ENCODE measurements around the gene CEMIP. TPM values are rescaled to one million over a fixed set of nuclear protein-coding genes. Genes with fewer than 3 reads are reported as not detected.
A peak's percentile ranks its signal among the peaks of the same experiment; 100 is the strongest.

The CEMIP gene
- total RNA-seq, 1 donor from 2014 or later, result not detected

DNA sequence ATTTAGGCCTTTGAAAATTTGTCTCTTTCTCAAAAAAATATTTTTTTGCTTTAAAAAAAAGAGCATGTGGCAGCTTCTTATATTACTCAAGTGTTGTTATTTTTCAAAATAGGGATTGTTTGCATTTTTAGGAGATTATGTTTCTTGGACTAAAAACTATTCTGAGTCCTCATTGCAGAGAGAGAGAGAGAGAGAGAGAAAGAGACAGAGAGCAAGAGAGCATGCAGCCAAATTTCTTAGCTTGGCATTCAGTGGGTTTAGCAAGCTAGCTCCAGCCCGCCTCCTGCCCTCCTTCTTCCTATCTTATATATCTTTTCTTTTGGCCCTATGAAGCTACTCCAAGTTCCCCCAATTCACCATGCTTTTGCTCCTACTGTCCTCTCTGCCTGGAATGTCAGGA, 55.7 kb downstream of the CEMIP start:
- Mint-ChIP-seq H3K9me3 (peaks cover 2% of the 10 kb centered on the region), H3K27me3 (ENCODE audit: insufficient read depth, low read depth) (peaks cover 7% of the 10 kb centered on the region), H3K27ac (no peak overlapping the region), H3K36me3 (no peaks in the 10 kb centered on the region), H3K4me3 (no peak overlapping the region), H3K4me1 (peaks cover 11% of the 10 kb centered on the region)
- H3K36me3 ChIP-seq, result no peaks in the 10 kb centered on the region
- H4K20me1 ChIP-seq (ENCODE audit: low read depth), result no peaks in the 10 kb centered on the region
- no peak overlapping the region for H3K4me2 ChIP-seq
- no peaks in the 10 kb centered on the region for H3F3A ChIP-seq (ENCODE audit: low read depth)
- H3K27me3 ChIP-seq, result no peaks in the 10 kb centered on the region
- H3K9ac ChIP-seq, result no peak overlapping the region
- H3K9me3 ChIP-seq (ENCODE audit: low read depth), result no peaks in the 10 kb centered on the region
- H3K79me2 ChIP-seq (ENCODE audit: low read depth), result no peaks in the 10 kb centered on the region
- H2AFZ ChIP-seq (replicated peaks), result no peak overlapping the region
- TF ChIP-seq, protein P1, sequence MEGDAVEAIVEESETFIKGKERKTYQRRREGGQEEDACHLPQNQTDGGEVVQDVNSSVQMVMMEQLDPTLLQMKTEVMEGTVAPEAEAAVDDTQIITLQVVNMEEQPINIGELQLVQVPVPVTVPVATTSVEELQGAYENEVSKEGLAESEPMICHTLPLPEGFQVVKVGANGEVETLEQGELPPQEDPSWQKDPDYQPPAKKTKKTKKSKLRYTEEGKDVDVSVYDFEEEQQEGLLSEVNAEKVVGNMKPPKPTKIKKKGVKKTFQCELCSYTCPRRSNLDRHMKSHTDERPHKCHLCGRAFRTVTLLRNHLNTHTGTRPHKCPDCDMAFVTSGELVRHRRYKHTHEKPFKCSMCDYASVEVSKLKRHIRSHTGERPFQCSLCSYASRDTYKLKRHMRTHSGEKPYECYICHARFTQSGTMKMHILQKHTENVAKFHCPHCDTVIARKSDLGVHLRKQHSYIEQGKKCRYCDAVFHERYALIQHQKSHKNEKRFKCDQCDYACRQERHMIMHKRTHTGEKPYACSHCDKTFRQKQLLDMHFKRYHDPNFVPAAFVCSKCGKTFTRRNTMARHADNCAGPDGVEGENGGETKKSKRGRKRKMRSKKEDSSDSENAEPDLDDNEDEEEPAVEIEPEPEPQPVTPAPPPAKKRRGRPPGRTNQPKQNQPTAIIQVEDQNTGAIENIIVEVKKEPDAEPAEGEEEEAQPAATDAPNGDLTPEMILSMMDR (IDR thresholded peaks at IDR 0.05), result no peak
- TF ChIP-seq EZH2phosphoT487 (IDR thresholded peaks at IDR 0.05), result no peak
- H3K4me1 ChIP-seq, result peaks cover 3% of the 10 kb centered on the region
- no peak for DNase-seq (ENCODE audit: low spot score)
- no peak overlapping the region for H3K4me3 ChIP-seq
- H3K27ac ChIP-seq, result no peak overlapping the region

DNA sequence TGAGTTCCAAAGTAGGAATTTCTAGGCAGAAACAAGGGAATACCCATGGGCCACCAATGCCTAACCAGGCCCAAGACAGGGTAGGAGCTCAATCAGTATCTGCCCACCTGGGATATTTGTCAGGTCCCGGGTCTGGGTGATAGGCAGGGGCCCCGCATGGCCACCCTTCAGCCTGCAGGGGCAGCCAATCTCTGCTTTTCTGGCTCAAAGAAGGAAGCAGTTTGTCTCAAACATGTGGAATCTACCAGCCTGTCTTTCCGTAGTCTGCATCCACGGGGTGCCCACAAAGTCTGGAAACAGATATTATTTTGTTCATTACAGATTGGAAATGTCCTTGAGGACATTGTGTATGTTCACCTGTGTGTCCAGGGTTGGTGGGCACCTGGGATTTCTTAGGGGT, 56.2 kb downstream of the CEMIP start:
- Histone ChIP-seq H3K27ac (no peak overlapping the region), H3K9me3 (ENCODE audit: low read depth) (no peaks in the 10 kb centered on the region), H4K20me1 (ENCODE audit: low read depth) (no peaks in the 10 kb centered on the region), H3K4me1 (peaks cover 3% of the 10 kb centered on the region), H3F3A (ENCODE audit: low read depth) (no peaks in the 10 kb centered on the region), H2AFZ (replicated peaks) (peak overlapping the region; percentile 55), H3K36me3 (no peaks in the 10 kb centered on the region), H3K79me2 (ENCODE audit: low read depth) (no peaks in the 10 kb centered on the region), H3K4me3 (no peak overlapping the region), H3K27me3 (no peaks in the 10 kb centered on the region), H3K9ac (no peak overlapping the region), H3K4me2 (no peak overlapping the region)
- Mint-ChIP-seq H3K9me3 (peaks cover 2% of the 10 kb centered on the region), H3K36me3 (no peaks in the 10 kb centered on the region), H3K27ac (no peak overlapping the region), H3K27me3 (ENCODE audit: insufficient read depth, low read depth) (peaks cover 7% of the 10 kb centered on the region), H3K4me3 (no peak overlapping the region), H3K4me1 (peaks cover 11% of the 10 kb centered on the region)
- peak; percentile 30 for DNase-seq (ENCODE audit: low spot score)
- no peak for TF ChIP-seq EZH2phosphoT487 (IDR thresholded peaks at IDR 0.05)
- TF ChIP-seq, protein P1 (IDR thresholded peaks at IDR 0.05), result peak; percentile 40
- TF ChIP-seq EZH2 (IDR thresholded peaks at IDR 0.05), result no peak

DNA sequence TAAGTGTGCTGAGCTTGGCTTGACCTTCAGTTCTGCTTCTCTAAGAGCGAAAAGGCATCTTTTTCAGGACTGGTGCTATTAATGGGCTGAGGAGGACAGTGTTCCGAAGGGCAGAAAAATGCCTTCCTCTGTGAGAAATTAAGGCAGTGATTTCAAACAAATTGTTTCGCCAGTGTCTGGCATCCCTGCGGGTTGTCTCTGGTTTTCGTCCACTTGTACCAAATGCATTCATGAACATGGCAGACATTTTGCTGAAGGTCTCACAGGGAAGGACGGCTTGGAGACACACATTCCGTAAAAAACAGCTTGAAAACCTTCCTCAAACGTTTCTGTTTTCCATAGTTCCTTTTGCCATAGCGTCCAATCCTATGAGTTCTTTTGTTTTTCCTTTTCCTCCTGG, 57.1 kb downstream of the CEMIP start:
- no peak overlapping the region for H2AFZ ChIP-seq (replicated peaks)

More for the DNA sequence above, 57.1 kb downstream of the CEMIP start:
- TF ChIP-seq, protein P1 (IDR thresholded peaks at IDR 0.05), result no peak
- TF ChIP-seq EZH2 (IDR thresholded peaks at IDR 0.05) (no peak), EZH2phosphoT487 (IDR thresholded peaks at IDR 0.05) (no peak)
- H3K9me3 Mint-ChIP-seq, result peaks cover 2% of the 10 kb centered on the region
- H3K9ac ChIP-seq, result no peak overlapping the region
- no peaks in the 10 kb centered on the region for H4K20me1 ChIP-seq (ENCODE audit: low read depth)
- DNase-seq (ENCODE audit: low spot score), result no peak
- H3K4me1 Mint-ChIP-seq, result peaks cover 11% of the 10 kb centered on the region
- no peak overlapping the region for H3K4me3 ChIP-seq
- H3K27me3 ChIP-seq, result no peaks in the 10 kb centered on the region
- H3K9me3 ChIP-seq (ENCODE audit: low read depth), result no peaks in the 10 kb centered on the region
- H3K27me3 Mint-ChIP-seq (ENCODE audit: insufficient read depth, low read depth), result peaks cover 7% of the 10 kb centered on the region
- H3K36me3 ChIP-seq, result no peaks in the 10 kb centered on the region
- H3K27ac Mint-ChIP-seq, result no peak overlapping the region
- H3K4me2 ChIP-seq, result no peak overlapping the region
- H3K27ac ChIP-seq, result no peak overlapping the region
- H3K36me3 Mint-ChIP-seq, result no peaks in the 10 kb centered on the region
- no peaks in the 10 kb centered on the region for H3F3A ChIP-seq (ENCODE audit: low read depth)
- H3K4me3 Mint-ChIP-seq, result no peak overlapping the region
- no peaks in the 10 kb centered on the region for H3K79me2 ChIP-seq (ENCODE audit: low read depth)
- peaks cover 3% of the 10 kb centered on the region for H3K4me1 ChIP-seq

Data from neural progenitor cell (in vitro differentiated cells).